GM18498 (cell line): ENCODE results near the gene CD69.
"Not testable (repeated sequence)": the region's sequence is repeated elsewhere in the genome, so short reads cannot be mapped to it uniquely, and the experiment has no call there.

Experiments used
- ATAC-seq: cut with Tn5 transposase; IDR thresholded peaks from one replicate; pipeline ENCODE4 v1.9.1; 2021; ENCODE audit warnings: mild to moderate bottlenecking, moderate library complexity; ENCODE audit not compliant: unreplicated experiment

Gene CD69

GRCh38 chr12:9751204-9752144 lies 9.2 kb downstream of the CD69 start:
- peak; percentile 49 for ATAC-seq

DNA sequence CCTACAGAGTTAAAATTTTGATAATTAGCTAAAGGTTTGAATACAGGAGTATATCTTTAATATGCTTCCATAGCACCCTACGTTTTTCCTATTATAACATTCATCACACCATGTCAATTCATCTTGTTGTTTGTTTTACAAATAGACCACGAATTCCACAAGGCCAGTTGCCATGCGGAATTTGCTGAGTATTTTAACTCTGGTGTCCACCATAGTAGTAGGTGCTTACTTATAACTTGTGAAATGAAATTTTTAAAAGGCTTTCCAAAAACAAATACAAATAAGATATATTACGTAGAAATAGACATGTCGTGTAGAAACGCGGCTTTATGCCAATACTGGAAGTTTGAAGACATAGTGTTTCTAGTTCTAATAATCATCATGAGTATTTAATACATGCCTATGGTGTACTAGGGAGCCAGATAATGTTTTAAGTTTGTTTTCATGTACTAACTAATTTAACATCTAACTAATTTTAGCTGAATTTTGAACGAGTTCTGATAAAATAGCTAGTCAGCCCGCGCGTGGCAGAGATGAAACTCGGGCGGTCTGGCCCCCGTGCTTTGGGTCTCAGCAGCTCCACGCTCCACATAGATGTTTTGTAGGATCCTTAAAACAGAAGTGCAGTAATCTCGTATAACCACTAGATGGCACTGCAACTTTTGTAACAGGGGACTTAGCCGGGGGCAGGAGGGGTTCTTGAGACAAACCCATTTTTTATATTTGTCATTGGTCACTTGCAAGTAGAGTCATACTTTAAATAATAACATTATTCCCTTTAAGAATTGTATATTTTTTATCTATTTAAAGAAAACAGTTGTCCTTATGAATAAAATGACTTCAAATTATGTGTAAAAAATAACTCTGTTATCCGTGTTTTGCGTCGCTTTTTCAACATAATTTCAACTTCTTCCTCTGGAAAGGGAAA lies 10.2 kb downstream of the CD69 start:
- ATAC-seq, result peak; percentile 73

- no peak for ATAC-seq
Observed at GRCh38 chr12:9749640-9750039, 11.1 kb downstream of the CD69 start.

- no peak for ATAC-seq
Observed at GRCh38 chr12:9745199-9745598, 15.5 kb downstream of the CD69 start.

DNA sequence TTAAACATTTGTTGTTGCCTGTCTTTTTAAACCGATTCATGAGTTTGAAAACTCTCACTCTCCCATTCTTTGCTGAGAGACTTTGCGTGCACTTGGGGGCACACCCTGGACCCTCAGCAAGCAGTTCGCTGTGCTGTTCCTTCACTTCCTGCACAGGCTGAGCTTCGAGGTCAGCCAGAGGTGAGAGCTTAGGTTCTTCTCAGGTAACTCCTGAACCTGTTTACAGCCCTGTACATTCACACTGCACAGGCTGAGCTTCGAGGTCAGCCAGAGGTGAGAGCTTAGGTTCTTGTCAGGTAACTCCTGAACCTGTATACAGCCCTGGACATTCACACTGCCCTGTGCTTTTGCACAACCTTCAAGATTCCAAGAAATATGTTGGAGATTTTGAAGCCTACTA lies 18.0 kb downstream of the CD69 start:
- peak; percentile 41 for ATAC-seq

GRCh38 chr12:9741726-9742125 lies 19.0 kb downstream of the CD69 start:
- ATAC-seq, result peak; percentile 77

GRCh38 chr12:9740106-9740750 lies 20.5 kb downstream of the CD69 start:
- ATAC-seq, result no peak

DNA sequence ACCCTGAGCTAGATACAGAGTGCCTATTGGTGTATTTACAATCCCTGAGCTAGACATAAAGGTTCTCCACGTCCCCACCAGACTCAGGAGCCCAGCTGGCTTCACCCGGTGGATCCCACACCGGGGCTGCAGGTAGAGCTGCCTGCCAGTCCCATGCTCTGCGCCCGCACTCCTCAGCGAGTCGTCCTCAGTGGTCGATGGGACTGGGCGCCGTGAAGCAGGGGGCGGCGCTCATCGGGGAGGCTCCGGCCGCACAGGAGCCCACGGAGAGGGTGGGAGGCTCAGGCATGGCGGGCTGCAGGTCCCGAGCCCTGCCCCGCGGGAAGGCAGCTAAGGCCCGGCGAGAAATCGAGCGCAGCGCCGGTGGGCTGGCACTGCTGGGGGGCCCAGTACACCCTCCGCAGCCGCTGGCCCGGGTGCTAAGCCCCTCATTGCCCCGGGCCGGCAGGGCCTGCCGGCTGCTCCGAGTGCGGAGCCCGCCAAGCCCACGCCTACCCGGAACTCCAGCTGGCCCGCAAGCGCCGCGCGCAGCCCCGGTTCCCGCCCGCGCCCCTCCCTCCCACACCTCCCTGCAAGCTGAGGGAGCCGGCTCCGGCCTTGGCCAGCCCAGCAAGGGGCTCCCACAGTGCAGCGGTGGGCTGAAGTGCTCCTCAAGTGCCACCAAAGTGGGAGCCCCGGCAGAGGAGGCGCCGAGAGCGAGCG lies 21.1 kb downstream of the CD69 start:
- ATAC-seq, result not testable (repeated sequence)

DNA sequence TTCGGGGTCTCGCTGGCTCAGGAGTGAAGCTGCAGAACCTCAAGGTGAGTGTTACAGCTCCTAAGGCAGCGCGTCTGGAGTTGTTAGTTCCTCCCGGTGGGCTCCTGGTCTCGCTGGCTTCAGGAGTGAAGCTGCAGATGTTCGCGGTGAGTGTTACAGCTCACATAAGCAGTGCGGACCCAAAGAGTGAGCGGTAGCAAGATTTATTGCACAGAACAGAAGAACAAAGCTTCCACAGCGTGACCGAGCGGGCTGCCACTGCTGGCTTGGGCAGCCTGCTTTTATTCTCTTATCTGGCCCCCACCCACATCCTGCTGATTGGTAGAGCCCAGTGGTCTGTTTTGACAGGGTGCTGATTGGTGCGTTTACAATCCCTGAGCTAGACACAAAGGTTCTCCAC lies 21.8 kb downstream of the CD69 start:
- ATAC-seq, result not testable (repeated sequence)

DNA sequence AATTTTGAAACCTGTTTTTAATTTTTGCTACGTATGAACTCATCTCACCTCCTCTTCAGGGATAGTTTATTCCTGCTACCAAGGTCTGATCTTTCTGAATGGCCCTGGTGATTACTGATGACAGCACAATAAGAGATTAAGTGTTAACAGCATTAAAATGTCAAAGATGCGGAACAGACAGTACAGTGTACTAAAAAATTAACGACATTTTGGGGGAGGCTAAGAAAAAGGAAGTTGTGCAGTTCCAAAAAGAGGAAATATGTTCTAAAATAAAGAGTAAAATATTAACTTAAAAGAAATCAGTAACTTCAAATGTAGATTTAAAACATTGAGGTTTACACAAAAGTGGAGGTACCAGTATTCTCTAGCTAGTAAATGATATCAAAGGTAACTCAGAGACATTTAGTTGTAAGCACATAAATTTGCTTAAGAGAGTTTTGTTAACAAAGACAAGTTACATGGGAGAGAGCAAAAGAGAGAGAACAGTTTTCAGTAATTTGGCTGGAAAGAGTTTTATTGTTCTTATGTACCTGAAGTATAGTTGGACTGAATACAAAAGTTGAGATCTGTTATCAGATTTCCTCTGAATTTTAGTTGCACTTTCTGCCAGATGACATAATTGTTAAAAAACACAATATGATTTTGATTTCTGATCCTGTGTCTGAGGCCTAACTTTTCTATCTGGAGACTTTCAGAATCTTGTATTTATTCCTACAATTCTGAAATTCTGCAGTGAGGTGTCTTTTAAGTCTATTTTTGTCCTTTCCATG lies 23.6 kb downstream of the CD69 start:
- no peak for ATAC-seq

DNA sequence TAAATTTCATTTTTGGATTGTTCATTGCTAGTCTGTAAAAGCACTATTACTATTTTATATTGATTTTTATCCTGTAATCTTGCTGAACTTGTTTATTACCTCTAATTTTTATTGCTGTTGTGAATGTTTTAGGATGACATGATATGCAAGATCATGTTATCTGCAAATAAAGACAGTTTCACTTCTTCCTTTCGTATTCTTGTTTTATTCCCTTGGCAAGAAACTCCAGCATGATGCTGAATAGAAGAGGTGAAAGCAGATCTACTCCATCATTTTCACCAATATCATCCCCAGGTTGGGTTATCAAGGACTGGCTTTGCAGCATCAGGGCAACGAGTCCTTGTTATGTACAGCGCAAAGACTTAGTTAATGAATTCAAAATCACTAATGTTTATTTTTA lies 25.1 kb downstream of the CD69 start:
- ATAC-seq, result no peak

DNA sequence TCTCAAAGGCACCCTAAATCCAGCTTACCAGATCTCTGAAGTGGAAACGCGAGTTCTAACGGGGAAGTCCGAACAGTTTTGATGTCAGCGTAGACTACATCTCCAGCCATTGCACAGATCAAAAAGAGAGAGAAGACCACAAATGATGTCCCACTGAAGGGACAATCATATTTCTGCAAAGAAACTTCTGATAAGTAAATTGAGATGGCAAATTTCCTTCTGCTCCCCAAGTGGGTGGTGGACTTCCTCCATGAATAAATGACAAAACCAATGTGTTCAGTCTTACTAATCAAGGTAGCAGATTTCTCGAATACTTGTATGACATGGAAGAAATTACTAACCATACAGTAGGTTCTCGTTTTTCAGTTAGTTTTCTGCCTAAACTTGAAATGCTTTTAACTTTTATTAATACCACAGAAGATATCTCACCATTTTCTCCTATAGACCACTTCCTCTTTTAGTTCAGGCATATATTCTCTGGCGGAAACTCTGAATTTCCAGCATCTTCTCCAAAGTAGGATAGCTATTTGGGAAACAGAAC lies 27.7 kb downstream of the CD69 start, which contains the start of gene CLECL1:
Gene CLECL1, minus strand, starts transcription at position 177 of the 541 bp plus-strand sequence.
- peak; percentile 36 for ATAC-seq

- ATAC-seq, result peak; percentile 38
Observed at GRCh38 chr12:9731797-9732196, 28.9 kb downstream of the CD69 start.

- ATAC-seq, result no peak
Observed at GRCh38 chr12:9731393-9731792, 29.3 kb downstream of the CD69 start.

DNA sequence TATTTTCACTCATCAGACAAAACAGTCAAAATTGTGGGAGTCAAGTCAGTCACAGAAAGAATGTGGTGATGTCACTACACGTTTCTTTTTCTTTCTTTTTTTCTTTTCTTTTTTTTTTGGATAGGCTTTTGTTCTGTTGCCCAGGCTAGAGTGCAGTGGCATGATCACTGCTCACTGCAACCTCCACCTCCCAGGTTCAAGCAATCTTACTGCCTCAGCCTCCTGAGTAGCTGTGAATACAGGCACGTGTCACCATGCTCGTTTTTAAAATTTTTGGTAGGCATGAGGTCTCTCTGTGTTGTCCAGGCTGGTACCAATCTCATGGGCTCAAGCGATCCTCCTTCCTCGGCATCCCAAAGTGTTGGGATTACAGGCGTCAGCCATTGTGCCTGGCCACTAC lies 30.1 kb downstream of the CD69 start:
- no peak for ATAC-seq

GRCh38 chr12:9730011-9730410 lies 30.7 kb downstream of the CD69 start:
- ATAC-seq, result no peak

DNA sequence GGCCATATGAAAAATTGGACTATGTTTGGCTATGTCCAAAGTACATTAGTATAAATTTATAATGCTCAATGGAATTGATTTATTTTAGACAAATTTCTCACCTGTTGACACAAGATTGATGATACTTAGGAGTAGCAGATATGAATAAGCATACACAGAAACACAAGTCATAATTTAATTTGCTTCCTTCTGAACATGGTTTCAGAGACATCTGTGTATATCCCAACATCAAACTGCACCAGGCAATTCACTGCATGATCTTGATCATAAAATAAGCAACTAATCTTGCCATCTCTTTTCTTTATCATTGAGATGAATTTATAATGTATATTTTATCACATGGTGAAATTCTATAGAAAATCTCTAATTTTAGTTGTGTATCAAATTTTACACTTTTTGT lies 31.6 kb downstream of the CD69 start:
- no peak for ATAC-seq

DNA sequence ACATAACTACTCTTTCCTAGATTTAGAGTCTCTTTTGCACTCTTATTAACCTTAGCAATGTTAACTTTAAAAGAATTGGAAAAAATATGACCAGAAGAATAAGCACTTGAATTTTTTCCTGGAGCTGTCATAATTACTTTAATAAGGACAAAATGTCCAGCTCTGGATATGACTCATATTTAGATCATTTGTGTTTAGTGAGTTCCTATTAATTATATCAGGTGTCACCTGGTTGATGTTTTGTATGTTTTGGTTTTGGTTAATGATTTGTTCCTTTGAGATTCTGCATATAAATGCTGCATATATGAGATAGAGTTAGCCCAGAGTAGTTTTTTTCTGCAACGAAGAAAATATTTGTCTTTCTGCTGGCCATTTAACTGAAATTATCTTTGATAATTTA lies 32.9 kb downstream of the CD69 start:
- no peak for ATAC-seq

- ATAC-seq, result no peak
Observed at GRCh38 chr12:9725213-9725870, 35.4 kb downstream of the CD69 start.
